GM13976 (cell line): ENCODE results near the gene FAM151B.
"Not testable (repeated sequence)": the region's sequence is repeated elsewhere in the genome, so short reads cannot be mapped to it uniquely, and the experiment has no call there.

Experiments
- DNase-seq: peaks from one replicate; pipeline ENCODE4 v3.0.0; 2012; ENCODE audit warnings: low spot score
- CTCF ChIP-seq: IDR thresholded peaks from 2 replicates; pipeline ENCODE4 v1.5.1; 2012; ENCODE audit warnings: borderline replicate concordance, mild to moderate bottlenecking; ENCODE audit not compliant: insufficient read depth; ENCODE audit errors: extremely low read depth, missing control alignments, control extremely low read depth
- in situ Hi-C: fragments of 300-500 bp; cut with MboI; formaldehyde crosslinking; loops from one replicate; pipeline ENCODE4 v1.12.0; 2022; ENCODE audit warnings: low sequenced_read_pairs, mixed read lengths, inconsistent platforms; ENCODE audit not compliant: unreplicated experiment

Gene FAM151B

GRCh38 chr5:80481019-80481893 lies 6.6 kb upstream of the FAM151B start:
- TF ChIP-seq CTCF = peak; percentile 62
- in situ Hi-C loops = loop anchor here (25.0 kb wide), 1 partner anchor 181 kb away; the partner anchor contains the start of genes DHFR and MSH3

GRCh38 chr5:80482578-80482977 lies 5.3 kb upstream of the FAM151B start:
- no peak for DNase-seq
- in situ Hi-C loops = loop anchor here (25.0 kb wide), 1 partner anchor 180 kb away; the partner anchor contains the start of genes DHFR and MSH3
- TF ChIP-seq CTCF = no peak

More at GRCh38 chr5:80481019-80481893, 6.6 kb upstream of the FAM151B start:
- DNase-seq = peak; percentile 46

GRCh38 chr5:80483636-80484232 lies 4.2 kb upstream of the FAM151B start:
- in situ Hi-C loops = loop anchor here (25.0 kb wide), 1 partner anchor 179 kb away; the partner anchor contains the start of genes DHFR and MSH3
- no peak for DNase-seq
- TF ChIP-seq CTCF = no peak

- in situ Hi-C loops = loop anchor here (25.0 kb wide), 1 partner anchor 175 kb away; the partner anchor contains the start of genes DHFR and MSH3
- no peak for DNase-seq
- TF ChIP-seq CTCF = no peak
These were observed 464 bp upstream of the FAM151B start for GRCh38 chr5:80487444-80487828.

- no peak for TF ChIP-seq CTCF
- in situ Hi-C loops = loop anchor here (25.0 kb wide), 1 partner anchor 171 kb away; the partner anchor contains the start of genes DHFR and MSH3
- no peak for DNase-seq
These were observed 3.4 kb downstream of the FAM151B start for GRCh38 chr5:80491296-80491695.

GRCh38 chr5:80492741-80493140 lies 4.8 kb downstream of the FAM151B start:
- no peak for DNase-seq
- TF ChIP-seq CTCF = no peak
- in situ Hi-C loops = loop anchor here (25.0 kb wide), 1 partner anchor 170 kb away; the partner anchor contains the start of genes DHFR and MSH3

- DNase-seq = not testable (repeated sequence)
- in situ Hi-C loops = loop anchor here (25.0 kb wide), 1 partner anchor 169 kb away; the partner anchor contains the start of genes DHFR and MSH3
These were observed 5.5 kb downstream of the FAM151B start for GRCh38 chr5:80493443-80493842.
